ENCODE results near the gene TSPO. TPM values are rescaled to one million over a fixed set of nuclear protein-coding genes. Genes with fewer than 3 reads are reported as not detected.

TSPO gene
- total RNA-seq, 1 experiment from 2014 or later: 308 TPM

GRCh38 chr22:43157874-43158546 is 6.7 kb downstream of the TSPO start:
- no peak for TF ChIP-seq CTCF (IDR thresholded peaks at IDR 0.05; ENCODE audit: unreplicated experiment)
- intact Hi-C loops (cut with micrococcal nuclease): no loop called here
- H3K36me3 Mint-ChIP-seq (ENCODE audit: insufficient read depth, unreplicated experiment): peaks cover 56% of the 10 kb centered on the region
- DNase-seq (ENCODE audit: unreplicated experiment): no peak
- H3K4me3 Mint-ChIP-seq (ENCODE audit: unreplicated experiment): no peak overlapping the region
- peak overlapping the region; percentile 49 for H3K27ac Mint-ChIP-seq (ENCODE audit: low read depth, unreplicated experiment)
- no peaks in the 10 kb centered on the region for H3K9me3 Mint-ChIP-seq (ENCODE audit: unreplicated experiment)
- BruUV-seq (replicated peaks): no TSS peak
- CTCF ChIA-PET: no interaction called here
- H3K27me3 Mint-ChIP-seq (ENCODE audit: insufficient read depth, unreplicated experiment): no peaks in the 10 kb centered on the region
- POLR2A ChIA-PET: interaction anchor here (0.6 to 1.2 kb wide), 2 partner anchors 7 to 11 kb away, joined by 3 to 4 read pairs; no protein-coding TSS in a partner anchor
- H3K4me1 Mint-ChIP-seq (ENCODE audit: insufficient read depth, unreplicated experiment): peaks cover 16% of the 10 kb centered on the region

- H3K36me3 Mint-ChIP-seq (ENCODE audit: insufficient read depth, unreplicated experiment): peaks cover 66% of the 10 kb centered on the region
- TF ChIP-seq CTCF (IDR thresholded peaks at IDR 0.05; ENCODE audit: unreplicated experiment): no peak
- H3K27me3 Mint-ChIP-seq (ENCODE audit: insufficient read depth, unreplicated experiment): no peaks in the 10 kb centered on the region
- peaks cover 19% of the 10 kb centered on the region for H3K4me1 Mint-ChIP-seq (ENCODE audit: insufficient read depth, unreplicated experiment)
- intact Hi-C loops (cut with micrococcal nuclease): no loop called here
- H3K4me3 Mint-ChIP-seq (ENCODE audit: unreplicated experiment): no peak overlapping the region
- no peak for DNase-seq (ENCODE audit: unreplicated experiment)
- POLR2A ChIA-PET: interaction anchor here (0.5 to 1.2 kb wide), 6 partner anchors 8 to 1507 kb away, joined by 3 to 6 read pairs (median 4); no protein-coding TSS in a partner anchor
- CTCF ChIA-PET: no interaction called here
- no TSS peak for BruUV-seq (replicated peaks)
- no peaks in the 10 kb centered on the region for H3K9me3 Mint-ChIP-seq (ENCODE audit: unreplicated experiment)
- no peak overlapping the region for H3K27ac Mint-ChIP-seq (ENCODE audit: low read depth, unreplicated experiment)
Measured at GRCh38 chr22:43158778-43159483, 7.6 kb downstream of the TSPO start.

- H3K27ac Mint-ChIP-seq (ENCODE audit: low read depth, unreplicated experiment): no peak overlapping the region
- peaks cover 69% of the 10 kb centered on the region for H3K36me3 Mint-ChIP-seq (ENCODE audit: insufficient read depth, unreplicated experiment)
- H3K27me3 Mint-ChIP-seq (ENCODE audit: insufficient read depth, unreplicated experiment): no peaks in the 10 kb centered on the region
- intact Hi-C loops (cut with micrococcal nuclease): no loop called here
- ChIA-PET CTCF (interaction anchor here (0.6 kb wide), 1 partner anchor 776 kb away, joined by 3 read pairs; no protein-coding TSS in a partner anchor), POLR2A (interaction anchor here (0.6 to 1.2 kb wide), 3 partner anchors 9 to 219 kb away, joined by 3 to 4 read pairs (median 3); no protein-coding TSS in a partner anchor)
- H3K9me3 Mint-ChIP-seq (ENCODE audit: unreplicated experiment): no peaks in the 10 kb centered on the region
- BruUV-seq (replicated peaks): no TSS peak
- peaks cover 25% of the 10 kb centered on the region for H3K4me1 Mint-ChIP-seq (ENCODE audit: insufficient read depth, unreplicated experiment)
- no peak for TF ChIP-seq CTCF (IDR thresholded peaks at IDR 0.05; ENCODE audit: unreplicated experiment)
- H3K4me3 Mint-ChIP-seq (ENCODE audit: unreplicated experiment): no peak overlapping the region
- DNase-seq (ENCODE audit: unreplicated experiment): no peak
Measured at GRCh38 chr22:43159484-43160178, 8.3 kb downstream of the TSPO start.

All from MCF 10A (cell line).